SKM-1 treated with dmso at 0.1 percent for 144 hours (cell line): ENCODE measurements around the gene PSG3.
"Not testable (repeated sequence)": the region's sequence is repeated elsewhere in the genome, so short reads cannot be mapped to it uniquely, and the experiment has no call there.

Experiments used
- DNase-seq: peaks from one replicate; lab custom pipeline; 2025; ENCODE audit not compliant: unreplicated experiment; lab: John Stamatoyannopoulos, UW

PSG3 gene

DNA sequence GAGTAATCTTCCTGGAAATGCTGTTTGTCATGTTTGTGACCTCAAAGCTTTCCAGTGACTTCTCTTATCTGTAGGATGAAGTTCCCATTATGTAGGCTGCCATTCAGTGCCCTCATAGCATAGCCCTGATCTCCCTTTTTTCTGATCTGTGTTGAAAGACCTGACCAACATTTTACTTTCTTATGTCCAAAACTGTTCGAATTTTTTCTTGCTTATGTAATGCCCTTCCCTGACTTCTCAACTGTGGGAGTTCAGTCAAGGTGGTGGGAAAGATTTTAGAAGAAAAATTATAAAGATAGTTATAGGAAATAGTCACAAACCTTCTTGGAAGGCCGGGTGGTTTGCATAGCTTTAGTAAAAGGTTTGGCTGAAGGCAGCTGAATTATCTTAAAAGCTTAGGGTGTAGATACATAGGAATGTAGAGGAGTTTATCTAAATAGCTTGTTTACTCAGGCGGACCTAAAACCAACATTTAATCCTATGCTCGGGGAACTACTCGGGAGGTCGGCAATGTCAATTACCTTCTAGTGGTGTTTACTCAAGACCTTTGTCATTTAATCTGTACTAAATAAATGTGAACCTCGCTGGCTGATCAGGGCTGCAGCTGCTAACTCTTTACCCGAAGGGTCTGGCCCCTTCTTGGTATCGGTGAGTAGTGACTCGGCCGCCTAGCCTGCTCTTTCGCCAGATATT, 44.3 kb downstream of the PSG3 start:
- no peak for DNase-seq

DNA sequence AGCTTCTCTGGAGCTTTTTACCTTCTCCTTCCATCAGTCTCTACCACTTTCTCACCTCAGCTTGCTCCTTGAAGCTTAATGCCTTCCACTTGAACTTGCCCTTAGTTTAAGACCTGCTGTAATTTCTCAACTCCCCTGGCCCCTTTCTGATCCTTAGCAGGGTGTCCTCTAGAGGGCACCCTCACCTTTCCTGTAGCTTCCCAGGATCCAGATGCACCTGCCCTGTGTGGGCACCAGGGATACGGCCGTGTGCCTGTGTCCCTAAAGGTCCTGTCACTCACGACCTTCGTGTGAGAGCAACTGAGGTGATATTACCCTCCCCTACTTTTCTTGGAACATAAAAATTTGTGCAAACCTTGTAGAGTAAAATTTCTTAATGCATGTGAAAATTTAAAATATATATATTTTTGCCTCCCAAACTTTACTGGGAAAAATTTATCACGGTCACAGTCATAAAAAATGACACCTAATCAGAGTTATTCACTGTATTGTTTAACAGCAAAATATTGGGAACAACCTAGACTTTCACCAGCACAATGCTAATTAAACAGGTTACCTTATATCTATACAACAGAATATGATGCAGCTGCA, 46.4 kb downstream of the PSG3 start:
- DNase-seq: no peak

DNA sequence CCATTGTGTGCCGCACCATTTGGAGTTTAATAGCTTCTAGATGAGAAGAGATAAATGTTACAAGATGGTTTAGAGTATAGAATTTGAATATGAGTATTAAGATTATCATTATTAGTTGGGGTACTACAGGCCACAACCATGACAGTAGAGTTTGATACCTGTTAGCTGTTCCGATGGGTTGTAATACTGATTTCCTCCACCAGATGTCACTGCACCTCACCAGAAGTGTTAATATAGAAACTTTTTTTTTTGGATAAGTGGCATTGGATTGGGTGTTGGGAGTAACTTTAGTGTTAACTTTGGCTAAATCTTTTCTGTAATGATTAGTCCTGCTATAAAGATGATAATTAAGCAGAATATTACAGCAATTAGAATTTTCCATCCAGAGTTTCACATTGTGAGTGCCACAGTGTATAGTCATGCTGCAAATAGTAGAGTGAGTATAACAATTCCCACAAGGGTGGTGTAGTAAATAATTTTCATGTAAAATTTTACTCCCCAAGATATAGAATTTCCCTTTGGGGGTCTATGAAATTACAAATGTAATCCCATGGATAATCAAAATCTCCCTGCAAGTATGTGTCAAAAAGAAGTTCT, 56.3 kb downstream of the PSG3 start:
- DNase-seq: no peak

DNA sequence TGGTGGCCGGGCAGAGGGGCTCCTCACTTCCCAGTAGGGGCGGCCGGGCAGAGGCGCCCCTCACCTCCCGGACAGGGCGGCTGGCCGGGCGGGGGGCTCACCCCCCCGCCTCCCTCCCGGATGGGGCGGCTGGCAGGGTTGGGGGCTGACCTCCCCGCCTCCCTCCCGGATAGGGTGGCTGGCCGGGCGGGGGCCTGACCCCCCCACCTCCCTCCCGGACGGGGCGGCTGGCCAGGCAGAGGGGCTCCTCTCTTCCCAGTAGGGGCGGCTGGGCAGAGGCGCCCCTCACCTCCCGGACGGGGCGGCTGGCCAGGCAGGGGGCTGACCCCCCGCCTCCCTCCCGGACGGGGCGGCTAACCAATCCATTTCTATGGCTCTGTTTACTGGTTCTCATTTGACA, 64.0 kb downstream of the PSG3 start:
- not testable (repeated sequence) for DNase-seq

DNA sequence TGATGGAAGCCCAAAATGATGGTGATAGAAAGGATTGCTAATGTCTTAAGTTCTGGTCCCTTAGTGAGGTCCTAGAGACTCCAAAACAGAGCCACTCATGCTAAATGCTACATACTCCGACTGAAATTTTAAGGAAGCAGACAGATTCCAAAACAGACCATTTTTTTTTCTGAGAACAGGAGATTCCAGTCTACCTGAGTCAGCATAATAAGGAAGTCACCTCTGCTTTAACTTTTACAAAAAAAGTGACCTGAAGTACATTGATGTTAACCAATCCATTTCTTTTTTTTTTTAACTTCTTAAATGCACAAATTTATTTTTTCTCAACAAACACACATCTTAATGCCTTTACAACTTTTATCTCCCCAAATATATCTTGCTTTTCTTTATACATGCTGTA, 65.7 kb downstream of the PSG3 start:
- DNase-seq: not testable (repeated sequence)
